ENCODE results near the gene SPDYE4.

DNA sequence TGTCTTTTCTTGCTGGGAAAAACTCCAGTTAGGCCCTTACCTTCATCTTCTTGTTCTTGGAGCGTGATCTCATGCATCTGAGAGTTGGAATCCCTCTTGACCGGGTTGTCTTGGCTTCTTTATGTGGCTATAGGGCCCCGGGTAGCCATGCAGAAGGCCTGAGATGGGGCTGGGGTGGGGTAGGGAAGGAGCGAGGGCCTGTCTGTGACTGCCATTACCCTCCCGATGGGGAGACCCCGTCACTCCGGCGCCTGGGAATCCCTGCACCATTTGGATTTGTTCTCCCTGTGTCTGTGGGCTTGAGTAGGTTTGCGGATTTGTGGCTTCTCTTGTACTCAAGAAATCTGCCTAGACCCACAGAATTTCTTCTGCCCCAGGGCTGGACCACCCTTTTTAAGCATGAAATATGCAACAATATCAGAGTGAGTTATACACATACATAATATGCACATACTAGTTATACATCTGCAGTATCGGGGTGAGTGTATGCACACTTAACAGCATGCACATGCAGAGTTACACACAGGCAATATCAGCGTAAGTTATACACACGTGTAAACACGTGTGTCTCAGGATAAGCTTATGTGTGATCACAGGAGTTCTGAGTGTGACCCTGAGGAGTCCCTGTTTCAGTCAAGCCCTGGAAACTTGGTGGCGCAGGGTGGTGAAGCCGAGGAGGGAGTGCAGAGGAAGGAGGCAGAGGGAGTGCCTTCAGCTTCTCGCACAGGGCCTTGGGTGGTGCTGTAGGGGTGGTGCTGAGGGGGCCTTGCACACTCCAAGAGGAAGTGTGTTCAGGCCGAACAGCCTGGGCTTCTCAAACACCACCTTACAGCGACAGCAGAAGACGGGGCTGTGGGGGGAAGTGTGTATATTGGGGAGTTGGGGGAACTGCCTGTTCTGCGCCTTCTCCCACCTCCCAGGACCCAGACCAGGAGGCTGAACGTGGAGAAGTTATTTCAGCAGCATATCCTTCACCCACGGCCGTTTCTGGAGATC, 32.2 kb downstream of the SPDYE4 start:
- TF ChIP-seq, protein P1, sequence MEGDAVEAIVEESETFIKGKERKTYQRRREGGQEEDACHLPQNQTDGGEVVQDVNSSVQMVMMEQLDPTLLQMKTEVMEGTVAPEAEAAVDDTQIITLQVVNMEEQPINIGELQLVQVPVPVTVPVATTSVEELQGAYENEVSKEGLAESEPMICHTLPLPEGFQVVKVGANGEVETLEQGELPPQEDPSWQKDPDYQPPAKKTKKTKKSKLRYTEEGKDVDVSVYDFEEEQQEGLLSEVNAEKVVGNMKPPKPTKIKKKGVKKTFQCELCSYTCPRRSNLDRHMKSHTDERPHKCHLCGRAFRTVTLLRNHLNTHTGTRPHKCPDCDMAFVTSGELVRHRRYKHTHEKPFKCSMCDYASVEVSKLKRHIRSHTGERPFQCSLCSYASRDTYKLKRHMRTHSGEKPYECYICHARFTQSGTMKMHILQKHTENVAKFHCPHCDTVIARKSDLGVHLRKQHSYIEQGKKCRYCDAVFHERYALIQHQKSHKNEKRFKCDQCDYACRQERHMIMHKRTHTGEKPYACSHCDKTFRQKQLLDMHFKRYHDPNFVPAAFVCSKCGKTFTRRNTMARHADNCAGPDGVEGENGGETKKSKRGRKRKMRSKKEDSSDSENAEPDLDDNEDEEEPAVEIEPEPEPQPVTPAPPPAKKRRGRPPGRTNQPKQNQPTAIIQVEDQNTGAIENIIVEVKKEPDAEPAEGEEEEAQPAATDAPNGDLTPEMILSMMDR (IDR thresholded peaks at IDR 0.05) = no peak
- no peak for TF ChIP-seq POLR2A (IDR thresholded peaks at IDR 0.05)
